GM23338 (cell line): Measurements from ENCODE around the gene OBSCN.

Source experiments
- CTCF ChIP-seq, 2 experiments: fragments of 200-600 bp in 1 of 2; sonication (generic) in 1 of 2; conservative IDR thresholded peaks; 2 replicates each; pipeline versions ENCODE4 v1.5.1 to v1.6.1; 2016 to 2017; ENCODE audit warnings: antibody characterized with exemption in 2 of 2, low read depth in 2 of 2, mild to moderate bottlenecking in 2 of 2, moderate library complexity in 1 of 2
- EZH2 ChIP-seq: fragments of 200-600 bp; sonication (generic); IDR thresholded peaks from one replicate; pipeline ENCODE4 v1.8.0; 2017; ENCODE audit warnings: antibody characterized with exemption, mild to moderate bottlenecking, low read depth; ENCODE audit not compliant: unreplicated experiment
- EZH2phosphoT487 ChIP-seq: fragments of 200-600 bp; sonication (generic); IDR thresholded peaks from one replicate; pipeline ENCODE4 v1.8.1; 2018; ENCODE audit warnings: antibody characterized with exemption; ENCODE audit not compliant: unreplicated experiment
- JUNB ChIP-seq: IDR thresholded peaks from one replicate; pipeline ENCODE4 v1.6.1; 2016; ENCODE audit warnings: antibody characterized with exemption; ENCODE audit not compliant: unreplicated experiment
- POLR2AphosphoS5 ChIP-seq: IDR thresholded peaks from 2 replicates; pipeline ENCODE4 v1.6.1; 2016; ENCODE audit warnings: antibody characterized with exemption, low read depth
- ZNF462 ChIP-seq: fragments of 250-450 bp; sonication (Bioruptor Pico); IDR thresholded peaks from 2 replicates; pipeline ENCODE4 v1.5.0; 2020; ENCODE audit warnings: mild to moderate bottlenecking, moderate library complexity
- TF ChIP-seq, protein P1 (sequence below): IDR thresholded peaks from 2 replicates; pipeline ENCODE4 v1.6.1; 2016; ENCODE audit warnings: antibody characterized with exemption
- TF ChIP-seq, protein P2 (sequence below): IDR thresholded peaks from one replicate; pipeline ENCODE4 v1.6.1; 2018; ENCODE audit warnings: antibody characterized with exemption; ENCODE audit not compliant: unreplicated experiment

DNA sequence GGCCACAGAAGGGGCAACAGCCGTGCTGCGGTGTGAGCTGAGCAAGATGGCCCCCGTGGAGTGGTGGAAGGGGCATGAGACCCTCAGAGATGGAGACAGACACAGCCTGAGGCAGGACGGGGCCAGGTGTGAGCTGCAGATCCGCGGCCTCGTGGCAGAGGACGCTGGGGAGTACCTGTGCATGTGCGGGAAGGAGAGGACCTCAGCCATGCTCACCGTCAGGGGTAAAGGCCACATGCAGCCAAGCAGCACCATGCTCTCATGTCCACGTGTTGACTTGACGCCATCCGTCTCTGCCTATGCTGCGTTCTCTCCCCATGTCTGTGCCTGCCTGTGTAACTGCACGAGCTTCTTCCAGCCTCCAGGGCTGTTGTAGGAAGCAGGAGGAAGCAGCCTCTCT, 85.5 kb downstream of the OBSCN start:
- TF ChIP-seq CTCF (conservative IDR thresholded peaks at IDR 0.05; ENCODE audit: low read depth in 2 of 2) (no peak), POLR2AphosphoS5 (no peak), EZH2phosphoT487 (no peak), EZH2 (no peak), JUNB (no peak), ZNF462 (CRISPR knock-in tag) (no peak)
- TF ChIP-seq, protein P1, sequence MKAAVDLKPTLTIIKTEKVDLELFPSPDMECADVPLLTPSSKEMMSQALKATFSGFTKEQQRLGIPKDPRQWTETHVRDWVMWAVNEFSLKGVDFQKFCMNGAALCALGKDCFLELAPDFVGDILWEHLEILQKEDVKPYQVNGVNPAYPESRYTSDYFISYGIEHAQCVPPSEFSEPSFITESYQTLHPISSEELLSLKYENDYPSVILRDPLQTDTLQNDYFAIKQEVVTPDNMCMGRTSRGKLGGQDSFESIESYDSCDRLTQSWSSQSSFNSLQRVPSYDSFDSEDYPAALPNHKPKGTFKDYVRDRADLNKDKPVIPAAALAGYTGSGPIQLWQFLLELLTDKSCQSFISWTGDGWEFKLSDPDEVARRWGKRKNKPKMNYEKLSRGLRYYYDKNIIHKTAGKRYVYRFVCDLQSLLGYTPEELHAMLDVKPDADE, result no peak
- TF ChIP-seq, protein P2, sequence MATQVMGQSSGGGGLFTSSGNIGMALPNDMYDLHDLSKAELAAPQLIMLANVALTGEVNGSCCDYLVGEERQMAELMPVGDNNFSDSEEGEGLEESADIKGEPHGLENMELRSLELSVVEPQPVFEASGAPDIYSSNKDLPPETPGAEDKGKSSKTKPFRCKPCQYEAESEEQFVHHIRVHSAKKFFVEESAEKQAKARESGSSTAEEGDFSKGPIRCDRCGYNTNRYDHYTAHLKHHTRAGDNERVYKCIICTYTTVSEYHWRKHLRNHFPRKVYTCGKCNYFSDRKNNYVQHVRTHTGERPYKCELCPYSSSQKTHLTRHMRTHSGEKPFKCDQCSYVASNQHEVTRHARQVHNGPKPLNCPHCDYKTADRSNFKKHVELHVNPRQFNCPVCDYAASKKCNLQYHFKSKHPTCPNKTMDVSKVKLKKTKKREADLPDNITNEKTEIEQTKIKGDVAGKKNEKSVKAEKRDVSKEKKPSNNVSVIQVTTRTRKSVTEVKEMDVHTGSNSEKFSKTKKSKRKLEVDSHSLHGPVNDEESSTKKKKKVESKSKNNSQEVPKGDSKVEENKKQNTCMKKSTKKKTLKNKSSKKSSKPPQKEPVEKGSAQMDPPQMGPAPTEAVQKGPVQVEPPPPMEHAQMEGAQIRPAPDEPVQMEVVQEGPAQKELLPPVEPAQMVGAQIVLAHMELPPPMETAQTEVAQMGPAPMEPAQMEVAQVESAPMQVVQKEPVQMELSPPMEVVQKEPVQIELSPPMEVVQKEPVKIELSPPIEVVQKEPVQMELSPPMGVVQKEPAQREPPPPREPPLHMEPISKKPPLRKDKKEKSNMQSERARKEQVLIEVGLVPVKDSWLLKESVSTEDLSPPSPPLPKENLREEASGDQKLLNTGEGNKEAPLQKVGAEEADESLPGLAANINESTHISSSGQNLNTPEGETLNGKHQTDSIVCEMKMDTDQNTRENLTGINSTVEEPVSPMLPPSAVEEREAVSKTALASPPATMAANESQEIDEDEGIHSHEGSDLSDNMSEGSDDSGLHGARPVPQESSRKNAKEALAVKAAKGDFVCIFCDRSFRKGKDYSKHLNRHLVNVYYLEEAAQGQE, result no peak
